H9 (cell line): ENCODE results near the gene RAB15. TPM values are rescaled to one million over a fixed set of nuclear protein-coding genes. Genes with fewer than 3 reads are reported as not detected.

Experiments
- DNase-seq: peaks from one replicate; pipeline ENCODE4 v3.0.0-alpha.2; 2017
- H2AFZ ChIP-seq: one replicate; pipeline ENCODE4 v1.6.1; 2013; ENCODE audit warnings: mild to moderate bottlenecking, low read length, control low read depth, moderate library complexity
- H2AK5ac ChIP-seq: 2 replicates; pipeline ENCODE4 v1.6.1; 2013; ENCODE audit warnings: low read length, control low read depth, mixed read lengths; ENCODE audit not compliant: insufficient read length
- H2BK120ac ChIP-seq: one replicate; pipeline ENCODE4 v1.6.1; 2013; ENCODE audit warnings: low read depth, mild to moderate bottlenecking, low read length, control low read depth, inconsistent platforms; ENCODE audit not compliant: poor library complexity, severe bottlenecking
- H2BK12ac ChIP-seq: 2 replicates; pipeline ENCODE4 v1.6.1; 2013; ENCODE audit warnings: low read length, control low read depth, mixed read lengths, low read depth; ENCODE audit not compliant: insufficient read length
- H2BK15ac ChIP-seq: 2 replicates; pipeline ENCODE4 v1.6.1; 2013; ENCODE audit warnings: low read depth, low read length, control low read depth
- H2BK20ac ChIP-seq: one replicate; pipeline ENCODE4 v1.6.1; 2013; ENCODE audit warnings: low read depth, mild to moderate bottlenecking, low read length, control low read depth, inconsistent platforms; ENCODE audit not compliant: poor library complexity, severe bottlenecking
- H2BK5ac ChIP-seq: 2 replicates; pipeline ENCODE4 v1.6.1; 2013; ENCODE audit warnings: low read length, control low read depth, mixed read lengths; ENCODE audit not compliant: insufficient read length
- H3K14ac ChIP-seq: 2 replicates; pipeline ENCODE4 v1.6.1; 2013; ENCODE audit warnings: low read length, control low read depth; ENCODE audit not compliant: insufficient read depth
- H3K18ac ChIP-seq: 2 replicates; pipeline ENCODE4 v1.6.1; 2013; ENCODE audit warnings: low read depth, mild to moderate bottlenecking, mixed read lengths, low read length, control low read depth; ENCODE audit not compliant: insufficient read length
- H3K23ac ChIP-seq: 2 replicates; pipeline ENCODE4 v1.6.1; 2013; ENCODE audit warnings: low read length, control low read depth, mixed read lengths, low read depth; ENCODE audit not compliant: insufficient read length
- H3K23me2 ChIP-seq: 2 replicates; pipeline ENCODE4 v1.6.1; 2013; ENCODE audit warnings: low read depth, mild to moderate bottlenecking, mixed read lengths, low read length, control low read depth; ENCODE audit not compliant: insufficient read length, poor library complexity, severe bottlenecking
- H3K27ac ChIP-seq: 2 replicates; pipeline ENCODE4 v1.5.1; 2013; ENCODE audit warnings: low read length, control low read depth, mixed read lengths, low read depth; ENCODE audit not compliant: insufficient read length
- H3K27me3 ChIP-seq: 2 replicates; pipeline ENCODE4 v1.6.1; 2013; ENCODE audit warnings: low read length, control low read depth, inconsistent platforms; ENCODE audit not compliant: insufficient read depth
- H3K4ac ChIP-seq: 2 replicates; pipeline ENCODE4 v1.6.1; 2013; ENCODE audit warnings: low read depth, mild to moderate bottlenecking, control low read depth, inconsistent platforms, low read length, moderate library complexity
- H3K4me1 ChIP-seq: 2 replicates; pipeline ENCODE4 v1.6.1; 2013; ENCODE audit warnings: low read length, control low read depth, inconsistent platforms; ENCODE audit not compliant: insufficient read depth
- H3K4me2 ChIP-seq: 2 replicates; pipeline ENCODE4 v1.6.1; 2013; ENCODE audit warnings: low read length, control low read depth, mixed read lengths; ENCODE audit not compliant: insufficient read length, insufficient read depth
- H3K56ac ChIP-seq: 2 replicates; pipeline ENCODE4 v1.6.1; 2013; ENCODE audit warnings: low read depth, mild to moderate bottlenecking, mixed read lengths, low read length, control low read depth; ENCODE audit not compliant: insufficient read length
- H3K79me1 ChIP-seq: 2 replicates; pipeline ENCODE4 v1.6.1; 2013; ENCODE audit warnings: low read depth, mild to moderate bottlenecking, moderate library complexity, low read length, control low read depth, inconsistent platforms; ENCODE audit not compliant: insufficient read depth, poor library complexity, severe bottlenecking
- H3K79me2 ChIP-seq: 2 replicates; pipeline ENCODE4 v1.6.1; 2013; ENCODE audit warnings: low read length, control low read depth, inconsistent platforms; ENCODE audit not compliant: insufficient read depth
- H3K9ac ChIP-seq: 2 replicates; pipeline ENCODE4 v1.6.1; 2013; ENCODE audit warnings: low read length, control low read depth, mixed read lengths; ENCODE audit not compliant: insufficient read length; ENCODE audit errors: extremely low read depth
- H3K9me3 ChIP-seq: one replicate; pipeline ENCODE4 v1.6.1; 2013; ENCODE audit warnings: low read depth, low read length, inconsistent platforms; ENCODE audit not compliant: control insufficient read depth
- H3T11ph ChIP-seq: one replicate; pipeline ENCODE4 v1.6.1; 2013; ENCODE audit warnings: mild to moderate bottlenecking, low read length, control low read depth, inconsistent platforms
- H4K20me1 ChIP-seq: one replicate; pipeline ENCODE4 v1.6.1; 2013; ENCODE audit not compliant: control insufficient read depth, insufficient read length, insufficient read depth
- H4K5ac ChIP-seq: 2 replicates; pipeline ENCODE4 v1.6.1; 2013; ENCODE audit warnings: low read depth, mild to moderate bottlenecking, mixed read lengths, low read length, control low read depth; ENCODE audit not compliant: insufficient read length
- H4K8ac ChIP-seq: replicated peaks from 2 replicates; pipeline ENCODE4 v1.6.1; 2013; ENCODE audit warnings: low read length, control low read depth, mixed read lengths, low read depth; ENCODE audit not compliant: insufficient read length
- H4K91ac ChIP-seq: 2 replicates; pipeline ENCODE4 v1.6.1; 2013; ENCODE audit warnings: low read depth, mild to moderate bottlenecking, moderate library complexity, mixed read lengths, low read length, control low read depth; ENCODE audit not compliant: insufficient read length
- H3K27ac Mint-ChIP-seq, 3 experiments: 2 replicates in 2 of 3; 3 replicates in 1 of 3; pipeline ENCODE4 v1.8.0; 2020 to 2021; ENCODE audit warnings: mixed read lengths in 3 of 3, mild to moderate bottlenecking in 1 of 3, moderate library complexity in 1 of 3
- H3K27me3 Mint-ChIP-seq: 2 replicates; pipeline ENCODE4 v1.8.0; 2021; ENCODE audit warnings: low read depth, mild to moderate bottlenecking, moderate library complexity, mixed read lengths
- H3K36me3 Mint-ChIP-seq, 3 experiments: 2 replicates in 2 of 3; 3 replicates in 1 of 3; pipeline ENCODE4 v1.8.0; 2020 to 2021; ENCODE audit warnings: low read depth in 3 of 3, mixed read lengths in 3 of 3; ENCODE audit not compliant: insufficient read depth in 1 of 3
- H3K4me1 Mint-ChIP-seq, 2 experiments: 2 replicates each; pipeline ENCODE4 v1.8.0; 2020; ENCODE audit warnings: mixed read lengths in 2 of 2
- H3K4me3 Mint-ChIP-seq, 2 experiments: 2 replicates in 1 of 2; 3 replicates in 1 of 2; pipeline ENCODE4 v1.8.0; 2020 to 2021; ENCODE audit warnings: mild to moderate bottlenecking in 2 of 2, mixed read lengths in 2 of 2, moderate library complexity in 1 of 2
- H3K9me3 Mint-ChIP-seq, 2 experiments: 2 replicates in 1 of 2; 3 replicates in 1 of 2; pipeline ENCODE4 v1.8.0; 2020; ENCODE audit warnings: mild to moderate bottlenecking in 2 of 2, mixed read lengths in 2 of 2, moderate library complexity in 1 of 2
- CTCF ChIP-seq: fragments of 200-600 bp; sonication (generic); conservative IDR thresholded peaks from 3 replicates; pipeline ENCODE4 v1.8.0; 2021; ENCODE audit warnings: antibody characterized with exemption, mild to moderate bottlenecking
- WGBS: extraction: QIAGEN DNeasy Blood & Tissue Kit; methylation state at CpG from one replicate; pipeline ENCODE4 v1.1.7; 2013; ENCODE audit warnings: missing lambda C conversion rate, low lambda C conversion rate, mixed read lengths; ENCODE audit not compliant: insufficient read length; ENCODE audit errors: extremely low coverage; 5-methylcytosine and 5-hydroxymethylcytosine counted together
- total RNA-seq: library from RNA; stranded (reverse); gene quantifications from 2 replicates; pipeline ENCODE4 v1.2.1, GENCODE V29; 2021

The RAB15 gene
- total RNA-seq, 1 experiment from 2014 or later = 54.3 TPM

DNA sequence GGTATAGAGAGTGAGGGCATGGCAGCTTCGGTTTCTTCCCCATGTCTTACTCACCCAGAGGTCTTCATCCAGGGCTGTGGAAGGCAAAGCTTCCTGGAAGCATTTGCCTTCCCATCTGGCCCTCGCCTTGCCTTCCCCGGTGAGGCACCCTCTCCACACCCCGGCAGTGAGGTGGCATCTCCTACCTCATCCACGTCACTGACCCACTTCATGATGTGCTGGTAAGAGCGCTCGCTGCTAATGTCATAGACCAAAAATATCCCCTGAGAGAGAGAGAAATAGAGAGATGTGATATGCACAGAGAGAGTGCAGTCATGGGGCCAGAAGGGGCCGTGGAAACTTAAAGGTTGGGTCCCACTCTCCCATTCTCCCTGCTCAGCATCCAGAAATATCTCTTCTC lies 21.2 kb downstream of the RAB15 start:
- Histone ChIP-seq H2BK20ac (no peak overlapping the region), H4K8ac (no peak overlapping the region), H3K23ac (no peak overlapping the region), H2AK5ac (no peak overlapping the region), H2BK12ac (no peak overlapping the region), H3K4me2 (no peak overlapping the region), H2AFZ (no peak overlapping the region), H3K79me1 (no peaks in the 10 kb centered on the region), H3K14ac (no peak overlapping the region), H3K27ac (no peak overlapping the region), H2BK15ac (no peak overlapping the region), H3K9ac (no peak overlapping the region), H3K23me2 (no peaks in the 10 kb centered on the region), H3K9me3 (no peaks in the 10 kb centered on the region), H3K56ac (no peak overlapping the region), H3K18ac (no peak overlapping the region), H4K5ac (no peak overlapping the region), H2BK120ac (no peak overlapping the region), H2BK5ac (no peak overlapping the region), H3K4me1 (peaks cover 6% of the 10 kb centered on the region; the same call in 1 of the 2 replicates), H4K20me1 (no peaks in the 10 kb centered on the region), H3K4ac (no peak overlapping the region), H3K27me3 (no peaks in the 10 kb centered on the region), H4K91ac (no peak overlapping the region), H3K79me2 (no peaks in the 10 kb centered on the region), H3T11ph (no peak overlapping the region)
- Mint-ChIP-seq H3K4me1 (peaks cover 20 to 23% of the 10 kb centered on the region in 2 experiments), H3K36me3 (peaks cover 11 to 63% (median 48%) of the 10 kb centered on the region in 3 experiments), H3K4me3 (no peak overlapping the region; a peak in 1 of 5 replicates), H3K9me3 (no peaks in the 10 kb centered on the region), H3K27ac (no peak overlapping the region; a peak in 1 of 7 replicates), H3K27me3 (no peaks in the 10 kb centered on the region)
- TF ChIP-seq CTCF = no peak
- WGBS = no CpG with 5 or more reads among the region's 8 CpGs
- no peak for DNase-seq
